Testis (tissue), 2 donors: Measurements from ENCODE around the gene COA3.
"Not testable (repeated sequence)": the region's sequence is repeated elsewhere in the genome, so short reads cannot be mapped to it uniquely, and the experiment has no call there.

Source experiments
- CTCF ChIP-seq, 3 experiments: fragments of 450-650 bp in 2 of 3; fragments of 200-600 bp in 1 of 3; sonication (generic) in 1 of 3; IDR thresholded peaks; one replicate each; pipeline ENCODE4 v1.5.1; 2016 to 2019; ENCODE audit warnings: antibody characterized with exemption in 3 of 3, mild to moderate bottlenecking in 2 of 3, moderate library complexity in 1 of 3
- POLR2A ChIP-seq: fragments of 450-650 bp; IDR thresholded peaks from one replicate; pipeline ENCODE4 v1.6.1; 2017; ENCODE audit warnings: antibody characterized with exemption, mild to moderate bottlenecking, moderate library complexity

GRCh38 chr17:42768006-42768405, 30.5 kb downstream of the COA3 start:
- TF ChIP-seq POLR2A; CTCF (IDR thresholded peaks at IDR 0.05): not testable (repeated sequence)
